PC-9 (cell line): ENCODE data around the gene ACSM2B.
"Not testable (repeated sequence)": the region's sequence is repeated elsewhere in the genome, so short reads cannot be mapped to it uniquely, and the experiment has no call there.

ENCODE experiments used
- CTCF ChIP-seq: fragments of 200-600 bp; sonication (generic); conservative IDR thresholded peaks from 2 replicates; pipeline ENCODE4 v1.6.1; 2017; ENCODE audit warnings: mixed run types, antibody characterized with exemption, mild to moderate bottlenecking, moderate library complexity
- EZH2 ChIP-seq: fragments of 200-600 bp; sonication (generic); IDR thresholded peaks from 2 replicates; pipeline ENCODE4 v1.8.0; 2017; ENCODE audit warnings: antibody characterized with exemption, low read depth

DNA sequence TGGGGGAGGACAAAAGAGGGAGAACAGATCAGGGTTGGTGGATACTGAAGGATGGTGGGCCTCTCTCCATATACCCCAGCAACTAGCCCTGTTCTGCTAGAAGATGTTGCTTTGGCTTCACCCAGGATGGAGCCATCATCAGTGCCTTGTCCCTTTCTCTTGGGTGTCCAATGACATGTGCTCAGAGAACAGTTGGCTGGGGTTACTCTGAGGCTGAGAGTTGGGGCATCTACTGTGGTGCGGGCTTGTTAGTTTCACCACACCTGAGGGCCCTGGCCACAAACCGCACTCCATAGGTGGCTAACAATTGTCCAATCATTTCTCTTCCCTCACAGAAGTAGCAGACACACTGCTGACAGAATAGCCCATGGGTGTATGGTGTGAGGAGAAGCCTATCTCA is 18.9 kb upstream of the ACSM2B start:
- TF ChIP-seq CTCF, EZH2: not testable (repeated sequence)
